Liver (tissue), 9 donors: ENCODE results near the gene RNF13. TPM values are rescaled to one million over a fixed set of nuclear protein-coding genes. Genes with fewer than 3 reads are reported as not detected.

Experiments
- DNase-seq: peaks from one replicate; pipeline ENCODE4 v3.0.0-alpha.2; 2017; ENCODE audit warnings: low spot score
- H3K27ac ChIP-seq, 2 donors: one replicate each; pipeline ENCODE4 v1.7.0; 2013; ENCODE audit warnings: inconsistent platforms in 2 of 2, low read length in 2 of 2, control low read depth in 1 of 2, low read depth in 1 of 2, mild to moderate bottlenecking in 1 of 2
- H3K27me3 ChIP-seq, 4 donors: one replicate each; pipeline versions ENCODE4 v1.6.1 to v1.7.0; 2013; ENCODE audit warnings: low read length in 3 of 4, inconsistent platforms in 1 of 4, mild to moderate bottlenecking in 1 of 4, moderate library complexity in 1 of 4; ENCODE audit not compliant: control insufficient read depth in 4 of 4, insufficient read depth in 4 of 4
- H3K36me3 ChIP-seq, 4 donors: one replicate each; pipeline versions ENCODE4 v1.6.1 to v1.7.0; 2013; ENCODE audit warnings: low read length in 3 of 4, mild to moderate bottlenecking in 3 of 4, low read depth in 1 of 4, moderate library complexity in 1 of 4; ENCODE audit not compliant: control insufficient read depth in 4 of 4, insufficient read depth in 3 of 4
- H3K4me1 ChIP-seq, 4 donors: one replicate each; pipeline versions ENCODE4 v1.6.1 to v1.7.0; 2013; ENCODE audit warnings: low read length in 3 of 4, mild to moderate bottlenecking in 3 of 4, moderate library complexity in 1 of 4; ENCODE audit not compliant: control insufficient read depth in 4 of 4, insufficient read depth in 4 of 4
- H3K4me3 ChIP-seq, 3 donors: one replicate each; pipeline versions ENCODE4 v1.6.1 to v1.7.0; 2013; ENCODE audit warnings: low read length in 3 of 3, control low read depth in 1 of 3, low read depth in 1 of 3, mild to moderate bottlenecking in 1 of 3
- H3K9ac ChIP-seq, 2 donors: one replicate each; pipeline ENCODE4 v1.7.0; 2013; ENCODE audit warnings: low read length in 2 of 2, mild to moderate bottlenecking in 2 of 2, moderate library complexity in 2 of 2, control low read depth in 1 of 2, low read depth in 1 of 2
- H3K9me3 ChIP-seq, 4 donors: one replicate each; pipeline versions ENCODE4 v1.6.1 to v1.7.0; 2013; ENCODE audit warnings: low read length in 3 of 4; ENCODE audit not compliant: control insufficient read depth in 4 of 4
- ATF3 ChIP-seq: IDR thresholded peaks from 2 replicates; pipeline ENCODE4 v1.6.1; 2016; ENCODE audit warnings: antibody characterized with exemption
- EGR1 ChIP-seq, 2 donors: IDR thresholded peaks; 2 replicates each; pipeline ENCODE4 v1.6.1; 2016 to 2018; ENCODE audit warnings: antibody characterized with exemption in 2 of 2, low read depth in 2 of 2
- FOXA2 ChIP-seq: IDR thresholded peaks from 2 replicates; pipeline ENCODE4 v1.6.1; 2016; ENCODE audit warnings: antibody characterized with exemption
- GABPA ChIP-seq, 2 donors: IDR thresholded peaks in 1 of 2; conservative IDR thresholded peaks in 1 of 2; 2 replicates each; pipeline ENCODE4 v1.6.1; 2016; ENCODE audit warnings: antibody characterized with exemption in 2 of 2, mild to moderate bottlenecking in 1 of 2, moderate library complexity in 1 of 2
- HNF4A ChIP-seq, 2 donors: conservative IDR thresholded peaks; 2 replicates each; pipeline ENCODE4 v1.6.1; 2016; ENCODE audit warnings: antibody characterized with exemption in 2 of 2, mild to moderate bottlenecking in 2 of 2
- HNF4G ChIP-seq: IDR thresholded peaks from 2 replicates; pipeline ENCODE4 v1.6.1; 2016; ENCODE audit warnings: antibody characterized with exemption
- JUND ChIP-seq, 2 donors: IDR thresholded peaks; 2 replicates each; pipeline ENCODE4 v1.6.1; 2016; ENCODE audit warnings: antibody characterized with exemption in 2 of 2
- MAX ChIP-seq: IDR thresholded peaks from 2 replicates; pipeline ENCODE4 v1.6.1; 2016; ENCODE audit warnings: antibody characterized with exemption
- NR2F2 ChIP-seq: IDR thresholded peaks from 2 replicates; pipeline ENCODE4 v1.6.1; 2016; ENCODE audit warnings: antibody characterized with exemption
- RAD21 ChIP-seq, 2 donors: IDR thresholded peaks; 2 replicates each; pipeline ENCODE4 v1.6.1; 2016; ENCODE audit warnings: antibody characterized with exemption in 2 of 2, mild to moderate bottlenecking in 2 of 2
- REST ChIP-seq: IDR thresholded peaks from 2 replicates; pipeline ENCODE4 v1.6.1; 2016; ENCODE audit warnings: antibody characterized with exemption, mild to moderate bottlenecking
- RXRA ChIP-seq, 2 donors: IDR thresholded peaks; 2 replicates each; pipeline ENCODE4 v1.6.1; 2017 to 2018; ENCODE audit warnings: antibody characterized with exemption in 2 of 2, mild to moderate bottlenecking in 1 of 2
- SP1 ChIP-seq: IDR thresholded peaks from 2 replicates; pipeline ENCODE4 v1.6.1; 2018; ENCODE audit warnings: antibody characterized with exemption, mild to moderate bottlenecking
- TAF1 ChIP-seq: conservative IDR thresholded peaks from 2 replicates; pipeline ENCODE4 v1.6.1; 2016; ENCODE audit warnings: antibody characterized with exemption, mild to moderate bottlenecking
- ZBTB33 ChIP-seq: IDR thresholded peaks from 2 replicates; pipeline ENCODE4 v1.6.1; 2016; ENCODE audit warnings: antibody characterized with exemption
- WGBS: extraction: QIAGEN DNeasy Blood & Tissue Kit; methylation state at CpG from one replicate; pipeline ENCODE4 v1.1.7; 2013; 5-methylcytosine and 5-hydroxymethylcytosine counted together
- polyA plus RNA-seq, 2 donors: library from polyadenylated mRNA; stranded (reverse) in 1 of 2; unstranded in 1 of 2; fragments of 200-250 nt in 1 of 2; fragments of >200 nt in 1 of 2; fragmentation: Nextera tagmentation in 1 of 2; extraction: Ambion mirVana in 1 of 2; gene quantifications; one replicate each; pipeline versions ENCODE4 v1.2.1 to v1.2.3, GENCODE V29; 2013 to 2015
- total RNA-seq, 2 donors: library from RNA; depleted of rRNA; stranded (reverse); fragments of >200 nt; gene quantifications; one replicate each; pipeline ENCODE4 v1.2.3, GENCODE V29; 2014
- donor health status: healthy.
- donor health status: healthy.
- donor health status: healthy.
- donor health status: healthy.
- donor health status: healthy.

Gene RNF13
- total and polyA plus RNA-seq, 4 donors: 31.3 to 70.5 (median 59.9) TPM

GRCh38 chr3:149781211-149781610 is 31.8 kb upstream of the RNF13 start:
- Histone ChIP-seq H3K4me1 (no peaks in the 10 kb centered on the region), H3K9me3 (no peaks in the 10 kb centered on the region), H3K27ac (no peak overlapping the region), H3K27me3 (no peaks in the 10 kb centered on the region), H3K9ac (no peak overlapping the region), H3K4me3 (no peak overlapping the region), H3K36me3 (no peaks in the 10 kb centered on the region)
- no peak for TF ChIP-seq HNF4A (conservative IDR thresholded peaks at IDR 0.05)
- no peak for TF ChIP-seq REST
- 78% methylated on average over 4 of the region's 4 CpGs for WGBS
- no peak for DNase-seq

GRCh38 chr3:149781741-149782140 is 31.3 kb upstream of the RNF13 start:
- H3K4me1 ChIP-seq: no peaks in the 10 kb centered on the region
- TF ChIP-seq FOXA2 (no peak), HNF4A (conservative IDR thresholded peaks at IDR 0.05) (no peak), JUND (IDR thresholded peaks at IDR 0.05) (no peak), REST (no peak), EGR1 (IDR thresholded peaks at IDR 0.05; ENCODE audit: low read depth in 2 of 2) (no peak), GABPA (IDR thresholded peaks at IDR 0.05 in 1 of 2, conservative IDR thresholded peaks at IDR 0.05 in 1 of 2) (no peak), TAF1 (no peak), SP1 (no peak), ATF3 (no peak), NR2F2 (no peak), RAD21 (IDR thresholded peaks at IDR 0.05) (no peak), MAX (no peak), RXRA (IDR thresholded peaks at IDR 0.05) (no peak), HNF4G (no peak), ZBTB33 (no peak)
- no peak overlapping the region for H3K4me3 ChIP-seq
- H3K27me3 ChIP-seq: no peaks in the 10 kb centered on the region
- no peak overlapping the region for H3K27ac ChIP-seq
- H3K36me3 ChIP-seq: no peaks in the 10 kb centered on the region
- 92% methylated on average over 3 of the region's 3 CpGs for WGBS
- no peak overlapping the region for H3K9ac ChIP-seq
- no peaks in the 10 kb centered on the region for H3K9me3 ChIP-seq
- DNase-seq: no peak
